GM18520 (cell line): ENCODE measurements around the gene PGP.

Source experiments
- ATAC-seq: cut with Tn5 transposase; IDR thresholded peaks from one replicate; pipeline ENCODE4 v1.9.1; 2021; ENCODE audit not compliant: unreplicated experiment

The PGP gene

GRCh38 chr16:2167068-2167638 lies 47.5 kb downstream of the PGP start:
- no peak for ATAC-seq

- no peak for ATAC-seq
Measured at GRCh38 chr16:2166263-2167067, 48.2 kb downstream of the PGP start.

DNA sequence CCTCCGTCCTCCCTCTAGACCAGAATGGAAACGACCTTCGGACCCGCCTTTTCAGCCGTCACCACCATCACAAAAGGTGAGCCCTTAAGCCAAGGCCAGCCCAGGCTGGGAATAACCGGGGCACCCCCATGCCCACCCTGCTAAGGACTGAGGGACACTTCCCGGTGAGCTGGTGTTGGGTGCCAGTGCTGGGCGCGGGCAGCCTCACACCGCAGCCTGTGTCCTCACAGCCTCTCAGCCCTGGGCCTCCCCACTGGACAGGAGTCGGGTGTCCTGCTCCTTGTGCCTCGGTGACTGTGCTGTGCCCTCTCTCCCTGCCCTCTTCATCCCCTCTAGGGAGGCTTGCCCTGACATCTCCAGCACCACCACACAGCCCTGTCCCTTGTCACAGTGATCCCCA lies 48.8 kb downstream of the PGP start:
- no peak for ATAC-seq

DNA sequence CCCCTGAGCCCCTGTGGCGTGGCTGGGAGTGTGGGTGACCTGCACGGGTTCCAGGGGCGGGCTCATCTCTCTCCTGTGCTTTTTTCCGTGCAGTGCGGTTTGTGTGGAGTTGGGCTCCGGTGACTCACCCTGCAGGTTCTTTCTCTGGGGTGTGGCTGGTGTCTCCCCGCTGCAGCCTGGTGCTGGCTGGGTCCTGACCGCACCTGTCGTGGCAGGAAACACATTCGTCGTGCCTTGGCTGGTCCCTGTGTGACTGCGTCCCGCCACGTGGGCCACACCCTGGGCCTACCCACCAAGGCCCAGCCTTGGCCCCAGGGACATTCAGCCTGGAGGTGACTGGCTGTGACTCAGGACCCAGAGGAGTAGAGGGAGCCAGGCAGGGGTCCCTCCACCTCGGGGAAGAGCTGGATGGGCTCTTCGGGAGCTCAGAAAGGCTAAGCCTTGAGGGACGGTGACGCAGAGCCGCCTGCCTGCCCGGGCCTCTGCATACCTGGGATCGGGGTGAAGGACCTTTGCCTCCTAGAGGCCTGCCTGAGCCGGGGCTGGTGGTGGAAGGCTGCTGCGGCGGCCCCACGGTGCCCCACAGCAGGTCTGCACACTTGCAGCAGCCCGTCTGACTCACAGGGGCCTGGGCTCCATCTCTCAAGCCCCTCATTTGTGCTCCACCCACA lies 51.3 kb downstream of the PGP start:
- no peak for ATAC-seq

DNA sequence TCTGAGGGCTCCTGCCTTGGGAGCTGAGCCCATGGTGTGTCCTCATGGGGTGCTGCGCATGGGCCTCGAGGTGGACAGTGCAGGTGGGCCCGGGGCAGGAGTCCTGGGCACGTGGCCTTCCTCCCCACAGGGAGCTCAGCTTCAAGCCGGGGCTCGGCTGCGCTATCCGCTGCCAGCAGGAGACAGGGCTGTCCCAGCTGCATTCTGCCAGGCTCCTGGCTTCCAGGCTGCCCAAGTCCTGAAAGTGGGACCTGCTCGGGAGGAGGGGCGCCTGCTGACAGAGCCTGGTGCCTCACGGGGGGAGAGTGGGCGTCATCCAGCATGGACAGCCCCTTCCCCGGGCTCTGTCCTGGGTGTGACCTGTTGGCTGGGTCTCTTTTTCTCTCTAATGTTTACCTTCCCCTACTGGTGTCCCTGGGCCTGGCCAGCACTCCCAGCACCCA lies 51.9 kb downstream of the PGP start:
- no peak for ATAC-seq

DNA sequence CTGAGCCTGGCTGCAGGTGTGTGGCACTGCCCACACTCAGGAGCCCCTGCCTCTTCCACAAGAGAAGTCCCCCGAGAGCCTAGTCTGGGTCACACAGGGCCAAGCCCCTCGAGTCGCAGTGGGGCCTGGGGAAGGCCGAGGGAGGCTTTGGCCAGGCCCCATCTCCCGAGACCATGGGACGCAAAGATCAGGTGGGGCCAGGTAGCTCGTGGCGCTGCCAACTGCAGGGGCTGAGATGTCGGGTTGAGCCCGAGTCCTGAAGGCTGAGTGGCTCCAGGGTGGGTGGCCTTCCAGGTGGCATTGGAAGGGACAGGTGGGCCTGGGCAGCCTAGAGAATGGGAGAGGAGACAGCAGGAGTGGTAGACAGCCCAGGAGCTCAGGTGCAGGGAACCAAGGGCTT lies 52.7 kb downstream of the PGP start:
- no peak for ATAC-seq
